ENCODE results near the gene PRDM2. TPM values are rescaled to one million over a fixed set of nuclear protein-coding genes. Genes with fewer than 3 reads are reported as not detected.

Gene PRDM2
- total RNA-seq, 1 donor from 2014 or later: 64.2 TPM

GRCh38 chr1:13697738-13698137, 2.2 kb upstream of the PRDM2 start:
- intact Hi-C loops (cut with micrococcal nuclease): no loop called here

- intact Hi-C loops (cut with micrococcal nuclease): no loop called here
Observed at GRCh38 chr1:13699510-13699909, 478 bp upstream of the PRDM2 start.

DNA sequence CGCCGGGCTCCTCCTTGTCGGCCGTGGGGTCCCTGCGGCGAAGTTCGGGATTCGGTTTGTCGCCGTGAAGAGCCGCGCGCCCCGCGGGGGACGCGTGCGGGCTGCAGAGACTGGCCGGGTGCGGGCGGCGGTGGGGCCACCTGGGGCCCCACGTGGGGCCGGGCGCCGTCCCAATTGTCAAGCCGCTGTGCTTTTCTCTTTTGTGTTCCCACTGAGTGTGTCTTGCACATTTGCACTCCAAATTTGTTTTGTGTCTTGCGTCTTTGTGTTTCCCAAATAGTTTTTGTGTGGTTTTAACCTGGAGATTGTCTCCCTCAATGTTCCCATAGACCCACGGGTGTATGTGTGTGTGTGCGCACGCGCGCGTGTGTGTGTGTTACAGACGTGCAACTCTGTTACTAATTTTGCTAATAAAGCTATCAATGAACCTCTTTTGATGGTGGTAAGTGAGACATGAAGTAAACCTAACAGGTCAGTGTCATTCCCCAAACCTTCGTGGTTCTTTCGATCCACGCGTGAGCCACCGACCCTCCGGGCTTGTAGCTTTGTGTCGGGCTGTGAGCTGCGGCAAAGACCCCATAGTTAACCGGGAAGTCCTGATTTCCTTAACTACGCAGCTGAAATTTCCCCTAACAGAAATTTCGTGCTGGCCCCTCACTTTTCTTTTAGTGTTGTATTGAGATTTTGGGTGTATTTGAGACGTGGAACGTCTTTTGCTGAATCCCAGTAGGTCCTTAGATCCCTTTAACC, 708 bp downstream of the PRDM2 start:
- intact Hi-C loops (cut with micrococcal nuclease): loop anchor here (1.0 kb wide), 4 partner anchors 31 to 113 kb away; no protein-coding TSS in a partner anchor

DNA sequence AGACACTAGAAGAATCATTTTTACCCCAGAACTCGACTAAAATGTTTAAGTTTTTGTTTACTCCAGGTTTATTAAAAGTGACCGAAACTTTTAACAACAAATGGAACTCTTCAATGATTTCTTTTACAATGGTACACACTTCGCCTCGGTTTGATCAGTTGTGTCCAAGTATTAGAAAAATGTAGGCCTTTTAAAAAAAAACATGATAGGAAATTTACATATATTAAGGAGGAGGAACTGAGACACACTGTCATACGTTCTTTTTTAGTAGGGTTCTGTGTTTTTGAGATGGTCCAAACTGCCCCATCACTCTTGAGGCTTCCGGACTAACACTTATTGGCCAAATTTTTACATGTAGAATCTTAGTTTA, 1.3 kb downstream of the PRDM2 start:
- intact Hi-C loops (cut with micrococcal nuclease): loop anchor here (1.0 kb wide), 1 partner anchor 36 kb away; no protein-coding TSS in a partner anchor

DNA sequence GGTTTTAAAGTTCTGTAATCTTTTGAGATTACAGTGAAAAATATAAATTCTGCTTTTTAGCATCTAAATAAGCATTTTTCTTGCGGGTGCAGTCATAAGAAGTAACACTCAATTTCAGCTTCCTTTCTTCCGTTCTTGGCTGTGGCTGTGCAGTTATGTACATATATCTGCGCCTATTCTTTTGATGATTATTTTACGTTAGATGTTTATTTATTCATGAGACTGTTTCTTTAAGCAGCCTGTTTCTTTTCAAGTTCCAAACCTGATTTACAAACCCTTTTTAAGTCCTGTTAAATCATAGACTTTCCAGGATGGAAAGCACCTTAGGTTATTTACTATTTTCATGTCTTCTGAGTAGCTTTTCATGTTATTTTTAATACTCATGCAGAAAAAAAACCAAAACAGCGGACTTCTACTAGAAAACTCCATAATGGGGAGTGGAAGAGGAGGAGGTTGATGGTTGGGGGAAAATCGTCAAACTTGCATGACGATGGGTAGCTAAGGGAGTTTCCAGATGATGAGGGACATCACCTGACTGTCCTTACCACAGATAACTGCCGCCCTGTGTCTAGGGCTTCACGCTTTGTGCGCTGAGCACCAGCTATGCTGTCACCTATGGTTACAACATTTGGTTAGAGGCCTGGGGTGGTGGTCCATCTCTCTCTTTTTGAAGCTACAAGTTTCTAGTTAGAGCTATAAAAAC, 2.6 kb downstream of the PRDM2 start:
- intact Hi-C loops (cut with micrococcal nuclease): no loop called here

- intact Hi-C loops (cut with micrococcal nuclease): no loop called here
Observed at GRCh38 chr1:13703128-13703513, 3.1 kb downstream of the PRDM2 start.

DNA sequence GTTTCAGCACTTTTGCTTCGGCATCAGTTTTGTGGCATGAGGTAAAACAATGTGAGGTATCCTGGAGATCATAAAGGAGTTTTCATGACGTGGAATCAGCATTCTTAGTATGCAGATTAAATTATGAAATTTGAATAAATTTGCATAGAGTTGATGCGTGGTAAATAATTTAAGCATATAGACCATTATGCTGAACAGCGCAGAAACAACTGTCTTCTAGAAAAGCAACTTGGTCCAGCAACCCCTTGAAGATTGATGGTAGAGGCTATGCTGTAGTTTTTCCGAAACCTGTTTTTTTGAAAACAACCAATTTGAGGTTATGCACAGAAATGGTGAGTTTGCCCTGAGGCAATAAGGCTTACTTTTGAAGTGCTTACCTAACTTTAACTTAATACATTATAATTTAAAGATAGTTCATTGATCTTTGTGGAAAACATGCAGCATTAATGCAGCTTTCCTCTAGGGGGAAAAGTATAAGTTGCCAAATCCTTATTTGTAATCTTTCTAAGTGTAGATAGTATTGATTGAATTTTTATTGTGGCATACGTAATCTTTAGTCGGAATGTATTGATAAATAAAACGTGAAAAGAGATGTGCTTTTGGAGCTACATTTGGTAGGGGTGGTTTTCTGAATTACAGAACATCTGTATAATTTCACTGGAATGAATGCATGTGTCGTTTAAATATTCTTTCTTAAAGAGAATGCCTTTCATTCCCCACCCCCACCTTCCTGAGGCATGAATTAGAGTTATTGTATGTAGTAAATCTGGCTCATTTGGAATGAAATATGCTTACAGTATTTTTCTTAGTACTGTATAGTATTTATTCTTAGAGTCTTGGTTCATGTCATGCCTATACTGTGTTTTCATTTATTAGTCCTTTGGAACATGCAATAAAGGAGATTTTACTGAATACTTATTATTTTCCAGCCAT, 3.8 kb downstream of the PRDM2 start:
- intact Hi-C loops (cut with micrococcal nuclease): no loop called here

- intact Hi-C loops (cut with micrococcal nuclease): loop anchor here (1.0 kb wide), 1 partner anchor 9 kb away; no protein-coding TSS in a partner anchor
Observed at GRCh38 chr1:13706046-13706445, 6.1 kb downstream of the PRDM2 start.

DNA sequence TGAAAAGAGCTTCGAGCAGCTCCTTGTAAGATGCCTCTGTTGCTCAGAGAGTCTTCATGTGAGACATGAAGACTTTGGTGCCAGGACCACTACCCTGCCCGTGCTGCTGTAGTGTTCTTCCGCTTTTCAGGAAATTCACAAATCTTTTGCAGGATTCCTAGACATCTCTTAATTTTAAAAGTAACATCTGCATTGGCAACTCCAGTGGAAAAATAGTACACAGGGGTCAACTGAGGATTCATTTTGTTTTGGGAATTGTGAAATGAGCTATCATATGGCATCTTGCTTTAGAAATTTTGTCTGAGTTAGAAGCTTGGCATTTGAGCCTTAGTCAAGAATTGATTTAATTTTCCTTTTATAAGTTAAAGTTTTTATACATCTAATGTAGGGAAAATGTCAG, 7.2 kb downstream of the PRDM2 start:
- intact Hi-C loops (cut with micrococcal nuclease): no loop called here

- intact Hi-C loops (cut with micrococcal nuclease): no loop called here
Observed at GRCh38 chr1:13708380-13708982, 8.5 kb downstream of the PRDM2 start.

- intact Hi-C loops (cut with micrococcal nuclease): no loop called here
Observed at GRCh38 chr1:13710086-13710485, 10.1 kb downstream of the PRDM2 start.

DNA sequence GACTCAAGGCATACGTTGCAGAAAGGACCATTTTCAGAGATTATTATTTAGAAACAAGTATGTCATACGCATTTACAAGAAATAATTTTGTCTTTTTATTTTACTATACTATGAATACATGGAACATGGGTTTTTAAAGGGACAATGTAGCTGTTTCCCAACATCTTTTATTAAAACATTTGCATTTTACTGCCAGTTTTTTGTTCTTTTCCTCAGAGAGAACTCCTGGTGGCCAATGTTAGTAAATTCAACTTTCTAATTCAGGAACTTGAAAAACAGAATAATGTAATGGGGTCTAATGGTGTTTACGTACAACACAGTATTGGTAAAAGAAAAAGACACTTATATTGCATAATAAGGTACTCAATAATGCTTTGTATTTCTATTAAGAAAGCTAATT, 14.9 kb downstream of the PRDM2 start:
- intact Hi-C loops (cut with micrococcal nuclease): loop anchor here (1.0 kb wide), 1 partner anchor 9 kb away; no protein-coding TSS in a partner anchor

- intact Hi-C loops (cut with micrococcal nuclease): loop anchor here (1.0 kb wide), 1 partner anchor 9 kb away; no protein-coding TSS in a partner anchor
Observed at GRCh38 chr1:13715616-13716287, 15.8 kb downstream of the PRDM2 start.

DNA sequence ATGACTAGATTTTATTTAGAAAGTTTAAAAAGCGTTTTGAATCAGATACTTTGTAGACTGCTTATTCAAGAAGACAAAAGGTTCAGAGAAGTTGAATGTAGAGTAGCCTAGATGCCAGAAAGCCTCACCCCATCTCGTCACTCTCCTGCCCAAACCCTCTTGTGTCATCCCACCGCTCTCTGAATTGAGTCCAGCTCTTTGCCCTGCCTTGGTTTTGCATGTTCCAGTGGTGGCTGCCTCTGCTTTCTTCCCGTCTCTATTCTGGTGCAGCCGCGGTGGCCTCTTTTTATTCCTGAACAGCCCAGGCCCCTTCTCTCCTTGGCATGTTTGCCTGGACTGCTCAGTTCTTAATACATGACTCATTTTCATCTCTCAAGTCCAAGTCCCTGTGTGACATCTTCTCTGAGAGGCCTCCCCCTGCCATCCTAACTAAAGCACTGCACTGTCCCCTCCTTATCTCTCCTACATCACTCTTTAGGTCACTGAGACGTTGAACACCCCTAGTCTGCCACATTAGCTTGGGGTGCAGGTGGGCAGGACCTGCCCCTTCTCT, 22.9 kb downstream of the PRDM2 start:
- intact Hi-C loops (cut with micrococcal nuclease): no loop called here

DNA sequence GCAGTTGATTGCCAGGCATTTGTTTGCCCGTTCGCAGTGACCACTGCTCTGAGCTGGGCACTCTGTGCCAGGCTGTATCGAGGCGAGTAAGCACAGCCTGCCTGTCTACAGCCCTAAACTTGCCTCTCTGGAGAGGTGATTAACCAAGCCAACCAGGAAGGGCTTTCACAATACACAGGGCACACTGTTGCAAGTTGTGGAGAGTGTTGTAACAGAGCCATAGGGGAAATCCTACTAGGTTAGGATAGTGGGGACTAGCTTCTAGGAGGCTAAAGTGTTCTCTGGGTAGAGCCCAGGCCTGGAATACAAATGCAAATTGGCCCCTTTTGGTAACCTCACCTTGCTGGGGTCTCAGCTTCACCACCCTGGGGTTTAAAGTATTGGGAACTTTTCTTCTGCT, 23.8 kb downstream of the PRDM2 start:
- intact Hi-C loops (cut with micrococcal nuclease): no loop called here

DNA sequence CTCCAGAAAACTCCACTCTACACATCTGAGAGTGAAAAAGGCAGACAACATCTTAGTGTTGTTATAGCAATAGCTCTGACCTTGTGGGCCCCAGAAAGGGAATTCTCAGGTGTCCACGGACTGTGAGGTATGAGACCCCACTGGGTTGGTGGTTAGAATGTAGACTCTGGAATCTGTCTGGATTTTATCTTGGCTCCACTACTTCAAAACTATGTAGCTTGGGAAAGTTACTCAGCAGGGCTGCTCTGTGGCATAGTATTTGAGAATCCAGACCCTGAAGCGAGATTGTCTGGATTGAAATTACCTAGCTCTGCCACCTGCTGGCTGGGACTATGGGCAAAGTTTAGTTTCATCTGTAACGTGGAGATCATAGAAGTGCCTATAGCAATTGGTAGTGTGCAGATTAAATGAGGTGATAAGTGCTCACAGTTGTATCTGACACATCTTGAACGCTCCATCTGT, 25.8 kb downstream of the PRDM2 start:
- intact Hi-C loops (cut with micrococcal nuclease): loop anchor here (1.0 kb wide), 1 partner anchor 60 kb away; no protein-coding TSS in a partner anchor

- intact Hi-C loops (cut with micrococcal nuclease): no loop called here
Observed at GRCh38 chr1:13728091-13728715, 28.2 kb downstream of the PRDM2 start.

DNA sequence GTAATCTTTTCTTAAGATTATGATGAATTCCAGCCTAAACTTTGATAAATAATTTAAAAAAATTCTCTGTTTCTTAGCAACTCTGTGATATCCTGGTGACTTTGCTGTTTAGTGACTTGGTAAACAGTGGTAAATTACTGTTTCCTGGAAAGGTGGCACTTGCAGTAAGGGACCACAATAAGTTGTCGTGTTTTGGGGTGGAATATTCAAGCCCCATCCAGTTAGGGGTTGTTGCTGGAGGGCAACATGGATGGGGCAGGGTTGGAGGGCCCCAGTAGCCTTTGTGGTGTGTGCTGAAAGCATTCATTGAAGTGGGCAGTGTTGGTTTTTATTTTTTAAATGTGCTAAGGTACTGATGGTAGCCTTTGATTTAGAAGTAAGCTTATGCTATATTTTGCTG, 30.3 kb downstream of the PRDM2 start:
- intact Hi-C loops (cut with micrococcal nuclease): loop anchor here (10.0 kb wide), 1 partner anchor 1795 kb away; the partner anchor contains the start of genes CASP9 and DNAJC16

DNA sequence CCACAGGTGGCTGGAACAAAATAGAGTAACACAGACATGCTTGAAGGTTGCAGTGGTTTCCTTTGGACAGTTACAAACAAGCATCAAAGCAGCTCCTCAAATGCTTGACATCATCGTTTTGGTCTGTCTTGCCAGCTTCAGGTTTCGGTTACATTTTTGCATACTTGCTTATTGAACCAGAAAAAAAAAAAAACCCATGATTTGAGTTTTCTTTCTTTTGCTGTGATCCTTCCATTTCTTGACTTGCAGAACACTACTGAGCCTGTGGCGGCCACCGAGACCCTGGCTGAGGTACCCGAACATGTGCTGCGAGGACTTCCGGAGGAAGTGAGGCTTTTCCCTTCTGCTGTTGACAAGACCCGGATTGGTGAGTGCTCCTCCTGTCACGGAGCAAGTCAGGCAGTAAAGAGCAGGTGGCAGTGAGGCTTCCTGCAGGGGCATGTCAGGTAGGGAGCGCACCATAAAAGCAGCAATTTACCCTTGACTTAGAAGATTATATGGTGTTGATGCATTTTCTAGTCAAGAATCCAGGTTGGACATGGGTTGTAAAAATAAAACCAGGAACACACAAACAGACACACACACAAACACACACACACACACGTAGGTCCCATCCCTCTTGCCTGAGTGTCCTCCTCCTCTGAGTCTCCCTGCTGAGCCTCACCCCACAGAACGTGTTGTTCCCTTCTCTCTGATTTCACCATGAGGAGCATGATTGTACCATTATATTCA, 30.9 kb downstream of the PRDM2 start:
- intact Hi-C loops (cut with micrococcal nuclease): loop anchor here (1.0 to 10.0 kb wide), 3 partner anchors 31 to 1794 kb away; partner anchors contain the start of genes CASP9, DNAJC16 and PRDM2

Measured in T-helper 1 cell treated with Interleukin-12 subunit alpha and Interleukin-12 subunit beta and Interleukin-4 antibody, amounts not matched to agents 30 ng/mL and 1 ng/mL, for 36 hours (primary cell).